NOMO-1 (cell line): ENCODE results near the gene CSRP2.

Source experiments
- DNase-seq, 2 experiments: peaks; one replicate each; lab custom pipeline; 2025; ENCODE audit not compliant: unreplicated experiment in 2 of 2; lab: John Stamatoyannopoulos, UW

CSRP2 gene

GRCh38 chr12:76895796-76896195 lies 17.0 kb upstream of the CSRP2 start:
- no peak for DNase-seq

GRCh38 chr12:76891609-76892008 lies 12.8 kb upstream of the CSRP2 start:
- no peak for DNase-seq

- DNase-seq = no peak
Observed at GRCh38 chr12:76890151-76891143, 11.6 kb upstream of the CSRP2 start.

- no peak for DNase-seq
Observed at GRCh38 chr12:76888775-76889174, 10.0 kb upstream of the CSRP2 start.

GRCh38 chr12:76883811-76884210 lies 5.0 kb upstream of the CSRP2 start:
- no peak for DNase-seq

- no peak for DNase-seq
Observed at GRCh38 chr12:76883151-76883550, 4.3 kb upstream of the CSRP2 start.

- DNase-seq = no peak
Observed at GRCh38 chr12:76882367-76882766, 3.5 kb upstream of the CSRP2 start.

DNA sequence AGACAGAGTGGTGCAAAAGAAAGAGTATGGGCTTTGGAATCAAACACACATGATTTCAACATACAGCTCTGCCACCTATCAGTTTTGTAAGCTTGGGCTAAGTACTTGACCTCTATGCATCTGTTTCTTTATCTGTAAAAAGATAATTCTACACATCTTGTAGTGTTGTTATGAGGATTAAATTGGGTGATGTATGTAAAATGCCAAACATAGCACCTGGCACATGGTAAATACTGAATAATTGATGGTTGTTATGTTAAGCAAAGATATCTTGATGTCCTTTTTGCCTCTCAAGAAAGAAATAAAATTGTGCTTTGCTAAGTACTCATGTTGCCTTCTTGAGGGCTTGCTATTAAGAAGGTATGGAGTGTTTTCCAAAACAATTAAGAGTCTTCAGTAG lies 2.3 kb upstream of the CSRP2 start:
- no peak for DNase-seq

DNA sequence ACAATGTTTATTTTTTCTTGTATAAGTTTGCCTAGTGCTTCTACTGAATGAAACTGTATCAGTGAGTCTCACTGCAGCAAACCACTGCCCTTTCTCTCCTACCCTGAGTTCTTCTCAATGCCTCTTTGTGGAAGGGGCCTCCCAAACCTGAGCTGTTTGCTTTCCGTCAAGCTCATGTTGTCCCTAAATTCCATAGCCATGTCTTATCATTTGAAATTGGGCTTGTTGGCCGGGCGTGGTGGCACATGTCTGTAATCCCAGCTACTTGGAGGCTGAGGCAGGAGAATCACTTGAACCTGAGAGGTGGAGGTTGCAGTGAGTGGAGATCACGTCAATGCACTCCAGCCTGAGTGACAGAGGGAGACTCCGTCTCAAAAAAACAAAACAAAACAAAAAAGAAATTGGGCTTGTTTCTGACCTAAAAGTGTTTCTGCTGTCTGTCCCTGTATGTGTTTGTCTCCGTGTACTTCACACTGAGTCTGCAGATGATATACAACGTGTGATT lies 1.8 kb upstream of the CSRP2 start:
- no peak for DNase-seq

GRCh38 chr12:76879710-76880518 lies 1.1 kb upstream of the CSRP2 start:
- no peak for DNase-seq

- DNase-seq = no peak
Observed at GRCh38 chr12:76878099-76878898, 520 bp downstream of the CSRP2 start.

DNA sequence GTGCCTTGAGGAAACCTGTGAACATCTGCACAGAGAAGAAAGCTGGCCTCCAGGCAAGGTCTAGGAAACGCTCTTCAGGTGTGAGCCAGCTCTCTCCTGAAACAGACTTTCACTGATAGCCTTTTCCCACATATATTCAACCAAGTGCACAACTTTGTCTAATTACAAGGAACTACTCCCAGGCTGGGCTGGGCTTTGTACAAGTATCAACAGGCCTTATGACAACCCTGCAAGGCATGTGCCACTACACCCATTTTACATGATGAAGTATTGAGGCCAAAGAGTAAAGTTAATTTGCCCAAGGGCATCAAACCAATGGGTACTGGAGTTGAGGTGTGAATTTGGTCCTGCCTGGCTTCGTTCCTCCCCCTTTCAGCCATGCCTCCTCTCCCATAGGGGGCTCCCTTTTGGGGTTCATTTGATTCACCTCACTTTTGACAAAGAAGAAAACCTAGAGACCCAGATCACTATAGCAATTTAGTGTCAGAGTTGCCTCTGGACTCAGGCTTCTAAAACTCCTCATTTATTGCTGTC lies 2.1 kb downstream of the CSRP2 start:
- no peak for DNase-seq

- DNase-seq = no peak
Observed at GRCh38 chr12:76874491-76875190, 4.2 kb downstream of the CSRP2 start.

DNA sequence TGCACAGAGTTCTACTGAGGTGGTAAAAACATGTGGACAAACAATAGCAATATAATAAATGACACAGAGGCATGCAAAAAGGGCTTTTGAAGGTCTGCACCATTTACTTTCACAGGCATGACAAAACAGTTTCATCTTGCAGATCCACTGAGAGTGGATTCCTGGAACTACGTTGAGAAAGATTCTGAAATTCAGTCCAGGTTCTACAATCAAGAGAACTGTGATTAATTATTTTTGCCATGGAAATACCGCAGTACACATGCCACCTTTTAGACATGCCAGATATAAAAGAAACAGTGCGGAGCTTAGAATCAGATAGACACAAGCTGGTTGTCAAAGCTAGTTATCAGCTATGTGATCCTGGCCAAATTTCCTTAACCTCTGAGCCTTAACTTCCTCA lies 4.8 kb downstream of the CSRP2 start:
- no peak for DNase-seq

GRCh38 chr12:76872415-76872814 lies 6.4 kb downstream of the CSRP2 start:
- DNase-seq = no peak

GRCh38 chr12:76871742-76872141 lies 7.1 kb downstream of the CSRP2 start:
- DNase-seq = no peak

DNA sequence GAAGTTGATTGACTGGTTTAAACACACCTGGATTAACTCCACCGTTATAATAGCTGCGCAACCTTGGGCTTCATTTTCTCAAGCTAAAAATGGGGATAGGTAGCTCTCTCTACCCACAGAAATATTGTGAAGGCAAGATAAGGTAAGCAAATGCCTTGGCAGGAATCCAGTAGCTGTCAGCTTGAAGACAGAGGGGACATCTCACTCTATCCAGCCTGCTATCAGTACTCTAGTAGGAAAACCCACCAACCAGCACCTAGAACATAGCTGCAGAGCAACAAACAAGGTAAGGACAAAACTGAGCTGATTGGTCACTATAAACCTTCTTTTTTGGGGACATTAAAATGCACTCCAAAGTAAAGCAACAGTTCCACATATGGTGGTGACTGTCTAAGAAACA lies 7.7 kb downstream of the CSRP2 start:
- no peak for DNase-seq

DNA sequence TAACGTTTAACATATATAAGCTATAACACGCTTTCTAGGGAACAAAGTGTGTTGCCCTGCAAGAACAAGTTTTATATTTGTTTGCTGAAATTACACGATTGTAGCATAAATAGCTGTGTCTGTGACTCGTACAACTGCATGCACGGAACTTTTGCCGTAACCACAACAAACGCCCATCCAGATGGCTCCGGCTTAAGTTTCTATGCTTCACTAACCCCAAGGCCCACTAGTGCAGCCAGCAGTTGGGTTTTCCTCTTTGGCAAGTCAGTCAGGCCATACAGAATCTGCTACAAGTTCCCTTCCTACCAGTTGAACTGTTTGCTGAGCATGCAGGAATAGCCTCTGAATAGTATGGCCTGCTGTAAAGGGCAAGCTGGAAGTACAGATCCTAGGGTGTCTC lies 12.1 kb downstream of the CSRP2 start:
- no peak for DNase-seq

DNA sequence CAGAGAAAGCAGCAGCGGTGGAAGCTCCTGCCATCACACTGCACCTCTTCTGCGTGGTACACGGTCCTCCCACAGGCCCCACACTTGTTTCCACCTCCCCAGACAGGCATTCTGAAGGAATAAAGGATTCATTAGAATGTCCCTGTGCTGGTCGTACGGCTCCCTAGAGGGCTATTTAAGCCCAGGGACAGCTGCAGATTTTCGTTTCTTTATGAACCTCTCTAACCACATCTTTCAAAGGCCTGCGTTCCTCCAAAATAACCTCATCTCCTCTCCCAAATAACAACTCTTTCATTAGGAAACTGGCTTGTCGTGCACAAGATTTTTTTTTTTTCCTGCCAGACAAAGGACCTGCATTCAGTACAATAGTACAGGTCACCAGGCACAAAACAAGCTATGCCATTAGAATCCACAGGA lies 12.7 kb downstream of the CSRP2 start:
- no peak for DNase-seq
